Measurements from ENCODE around the gene SLC6A4.

SLC6A4 gene

DNA sequence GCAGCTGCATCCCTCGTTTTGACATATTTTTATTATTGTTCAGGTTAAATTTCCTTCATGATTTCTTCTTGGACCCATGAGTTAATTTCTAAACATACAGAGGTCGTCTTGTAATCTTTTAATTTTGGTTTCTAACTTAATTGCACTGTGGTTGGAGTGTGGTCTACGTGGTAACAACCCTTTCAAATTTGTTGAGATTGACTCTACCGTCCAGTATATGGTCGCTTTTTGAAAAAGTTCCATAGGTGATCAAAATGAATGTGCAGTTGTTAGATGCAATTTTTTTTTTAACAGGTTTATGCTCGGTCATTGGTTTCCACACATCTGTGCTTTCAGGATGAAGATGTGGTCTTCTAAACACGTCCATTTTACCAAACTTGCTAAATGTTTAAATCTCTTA, 11.0 kb upstream of the SLC6A4 start:
- H3K27ac Mint-ChIP-seq = no peak overlapping the region
- no peaks in the 10 kb centered on the region for H3K9me3 Mint-ChIP-seq
- H3K27me3 Mint-ChIP-seq = peaks cover under 1% of the 10 kb centered on the region
- no peak for ATAC-seq
- H3K4me1 Mint-ChIP-seq = no peaks in the 10 kb centered on the region
- H3K4me3 Mint-ChIP-seq = no peak overlapping the region
- H3K36me3 Mint-ChIP-seq = peaks cover 55% of the 10 kb centered on the region

DNA sequence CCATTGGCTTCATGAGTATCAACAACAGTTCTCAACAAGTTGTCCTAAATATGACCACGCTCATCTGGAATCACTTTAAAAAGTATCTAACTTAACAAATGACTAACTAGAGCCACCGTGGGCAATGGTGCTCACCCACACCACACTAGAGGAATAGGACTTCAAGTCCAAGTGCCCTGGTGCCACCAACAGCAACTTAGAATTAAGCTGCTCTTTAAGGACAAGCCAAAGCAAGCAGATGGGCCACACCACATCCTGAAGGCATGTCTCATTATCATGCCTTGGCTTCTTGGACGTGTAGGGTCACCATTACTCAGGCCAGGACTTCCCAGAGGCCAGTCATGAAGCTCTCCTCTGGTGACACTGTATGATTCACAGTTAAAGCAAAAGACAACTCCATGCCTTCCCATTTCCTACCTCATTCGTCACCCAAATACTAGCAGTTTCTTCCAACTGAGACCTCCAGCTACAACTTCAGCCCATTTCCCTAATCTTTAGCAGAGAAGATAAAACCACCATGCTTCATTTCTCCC, 9.4 kb upstream of the SLC6A4 start:
- H3K27ac Mint-ChIP-seq = no peak overlapping the region
- no peak overlapping the region for H3K4me3 Mint-ChIP-seq
- H3K4me1 Mint-ChIP-seq = no peaks in the 10 kb centered on the region
- no peaks in the 10 kb centered on the region for H3K9me3 Mint-ChIP-seq
- peaks cover 14% of the 10 kb centered on the region for H3K27me3 Mint-ChIP-seq
- no peak for ATAC-seq
- peaks cover 41% of the 10 kb centered on the region for H3K36me3 Mint-ChIP-seq

DNA sequence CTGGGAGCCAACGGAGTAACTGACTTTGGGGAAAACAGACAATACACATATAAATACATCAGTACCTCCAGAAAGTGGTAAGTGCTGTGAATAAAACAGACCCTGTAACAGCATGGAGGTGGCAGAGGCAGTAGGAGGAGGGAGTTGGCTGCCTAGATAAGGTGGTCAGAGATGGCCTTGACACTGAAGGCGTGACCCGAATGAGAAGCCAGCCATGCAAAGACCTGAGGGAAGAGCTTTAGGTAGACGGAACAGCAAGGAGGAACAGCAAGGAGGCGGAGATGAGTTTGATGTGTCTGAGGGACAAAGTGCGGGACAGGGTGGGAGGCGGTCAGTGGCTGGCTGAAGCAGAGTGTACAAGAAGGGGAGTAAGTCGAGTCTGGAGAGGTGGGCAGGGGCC, 8.1 kb upstream of the SLC6A4 start:
- Mint-ChIP-seq H3K27ac (no peak overlapping the region), H3K36me3 (peaks cover 27% of the 10 kb centered on the region), H3K9me3 (no peaks in the 10 kb centered on the region), H3K4me3 (no peak overlapping the region), H3K4me1 (peaks cover 4% of the 10 kb centered on the region), H3K27me3 (peaks cover 28% of the 10 kb centered on the region)
- no peak for ATAC-seq

DNA sequence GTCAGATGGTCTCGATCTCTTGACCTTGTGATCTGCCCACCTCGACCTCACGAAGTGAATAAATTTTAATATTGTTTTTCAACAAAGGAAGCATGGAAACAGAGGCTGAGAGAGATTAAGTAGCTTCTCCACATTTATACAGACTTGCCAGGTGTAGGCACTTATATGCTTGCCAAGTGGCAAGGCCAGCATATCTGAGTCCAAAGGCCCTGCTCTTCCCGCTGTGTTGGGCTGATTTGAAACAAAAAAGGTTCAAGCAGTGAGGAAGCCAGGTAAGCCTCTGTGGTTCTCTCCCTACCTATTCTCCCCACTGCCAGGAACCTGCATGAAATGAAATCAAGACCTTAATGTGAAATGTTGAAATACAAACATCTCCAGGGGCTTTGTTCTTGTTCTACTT, 7.5 kb upstream of the SLC6A4 start:
- peaks cover 10% of the 10 kb centered on the region for H3K4me1 Mint-ChIP-seq
- H3K4me3 Mint-ChIP-seq = no peak overlapping the region
- H3K27me3 Mint-ChIP-seq = peaks cover 33% of the 10 kb centered on the region
- H3K27ac Mint-ChIP-seq = no peak overlapping the region
- peaks cover 22% of the 10 kb centered on the region for H3K36me3 Mint-ChIP-seq
- no peak for ATAC-seq
- H3K9me3 Mint-ChIP-seq = no peaks in the 10 kb centered on the region

DNA sequence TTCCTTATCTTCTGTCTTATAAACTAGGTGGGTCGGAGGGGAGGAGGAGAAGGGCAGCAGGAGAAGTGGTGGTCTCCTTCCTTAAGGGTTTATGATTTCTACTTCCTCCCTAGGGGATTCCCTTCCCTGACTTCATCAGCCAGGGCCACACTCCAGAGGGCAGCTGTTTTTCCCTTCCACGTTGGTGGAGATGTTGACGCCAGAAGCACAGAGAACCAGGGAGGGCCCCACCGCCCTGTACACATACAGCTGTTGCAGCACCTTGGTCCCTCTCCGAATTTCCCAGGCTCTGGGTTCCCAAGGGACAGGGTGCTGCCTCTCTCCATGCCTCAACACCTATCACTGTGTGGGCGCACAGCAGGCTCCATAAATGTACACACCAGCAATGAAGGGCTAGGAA, 5.6 kb upstream of the SLC6A4 start:
- H3K4me3 Mint-ChIP-seq = no peak overlapping the region
- no peak for ATAC-seq
- peaks cover 53% of the 10 kb centered on the region for H3K27me3 Mint-ChIP-seq
- H3K36me3 Mint-ChIP-seq = peaks cover 6% of the 10 kb centered on the region
- no peaks in the 10 kb centered on the region for H3K9me3 Mint-ChIP-seq
- H3K27ac Mint-ChIP-seq = no peak overlapping the region
- peaks cover 28% of the 10 kb centered on the region for H3K4me1 Mint-ChIP-seq

DNA sequence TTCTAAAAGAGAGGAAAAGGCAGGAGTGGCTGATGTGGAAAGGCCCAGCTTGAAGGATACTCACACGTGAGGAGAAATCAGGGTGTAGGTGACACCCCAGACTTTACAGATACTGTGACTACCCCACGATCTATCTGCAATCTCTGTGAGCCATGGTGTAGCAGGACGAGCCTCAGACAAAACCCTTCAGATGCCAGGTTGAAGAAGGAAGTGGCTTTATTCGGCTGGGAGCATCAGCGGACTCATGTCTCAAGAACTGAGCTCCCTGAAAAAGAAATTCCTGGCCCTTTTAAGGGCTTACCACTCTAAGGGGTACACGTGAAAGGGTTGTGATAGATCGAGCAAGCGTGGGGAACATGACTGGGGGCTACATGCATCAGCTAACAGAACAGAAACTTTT, 4.7 kb upstream of the SLC6A4 start:
- peaks cover 33% of the 10 kb centered on the region for H3K4me1 Mint-ChIP-seq
- no peak overlapping the region for H3K4me3 Mint-ChIP-seq
- no peak overlapping the region for H3K27ac Mint-ChIP-seq
- H3K36me3 Mint-ChIP-seq = peaks cover 6% of the 10 kb centered on the region
- peaks cover 57% of the 10 kb centered on the region for H3K27me3 Mint-ChIP-seq
- no peak for ATAC-seq
- no peaks in the 10 kb centered on the region for H3K9me3 Mint-ChIP-seq

DNA sequence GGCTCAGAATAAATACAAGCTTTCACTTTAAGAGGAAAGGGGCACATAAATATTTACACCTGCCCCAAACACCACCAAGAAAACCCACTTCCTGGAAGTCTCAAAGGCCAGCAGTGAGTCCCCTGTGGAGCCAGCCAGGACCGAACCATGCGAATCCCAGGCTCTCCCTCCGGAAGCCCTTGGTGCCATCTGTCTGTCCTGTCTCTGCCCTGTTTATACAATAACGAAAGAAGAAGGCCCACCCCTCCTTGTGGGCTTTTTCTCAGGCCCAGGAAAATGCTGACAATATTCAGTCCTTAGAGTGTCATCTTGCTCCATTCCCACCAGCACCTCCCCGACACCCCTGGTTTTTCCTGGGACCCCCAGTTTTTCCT, 3.6 kb upstream of the SLC6A4 start:
- H3K27ac Mint-ChIP-seq = no peak overlapping the region
- ATAC-seq = no peak
- peaks cover 68% of the 10 kb centered on the region for H3K27me3 Mint-ChIP-seq
- no peak overlapping the region for H3K4me3 Mint-ChIP-seq
- peaks cover 40% of the 10 kb centered on the region for H3K4me1 Mint-ChIP-seq
- peaks cover 6% of the 10 kb centered on the region for H3K36me3 Mint-ChIP-seq
- H3K9me3 Mint-ChIP-seq = no peaks in the 10 kb centered on the region

DNA sequence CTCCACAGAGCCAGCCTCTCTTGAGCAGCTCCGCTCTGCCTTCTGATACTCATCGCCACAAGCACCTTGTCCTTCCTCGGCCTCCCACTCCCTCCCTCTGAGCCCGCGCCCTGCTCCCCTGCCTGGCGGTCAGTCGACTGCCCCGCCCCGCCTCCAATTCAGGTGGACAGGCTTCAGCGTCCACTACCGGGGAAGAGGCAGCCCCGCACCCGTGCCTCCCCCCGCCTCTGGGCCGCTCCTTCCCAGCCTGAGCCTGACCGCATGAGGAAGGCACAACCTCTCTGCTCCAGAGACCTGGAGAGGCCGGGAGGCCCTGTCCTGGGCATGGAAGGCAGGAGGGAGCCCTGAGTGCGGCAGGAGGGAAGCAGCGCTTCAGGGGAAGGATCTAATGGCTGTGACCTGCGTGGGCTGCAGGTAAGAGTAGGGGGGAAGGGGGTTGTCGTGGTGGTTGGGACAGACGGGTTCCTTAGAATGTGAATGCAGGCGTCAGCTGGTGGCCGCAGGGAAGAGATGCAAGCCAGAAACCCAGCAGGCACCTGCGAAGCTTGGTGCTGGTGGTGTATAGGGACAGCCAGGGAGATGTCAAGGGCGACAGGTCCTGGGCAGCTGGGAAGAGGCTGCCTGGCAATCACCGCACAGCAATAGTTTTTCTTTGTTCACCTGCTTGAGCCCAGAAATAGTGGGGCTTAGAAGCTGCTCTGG, 3.0 kb upstream of the SLC6A4 start:
- Mint-ChIP-seq H3K27ac (no peak overlapping the region), H3K4me3 (no peak overlapping the region), H3K36me3 (peaks cover 3% of the 10 kb centered on the region), H3K9me3 (no peaks in the 10 kb centered on the region), H3K27me3 (peaks cover 73% of the 10 kb centered on the region), H3K4me1 (peaks cover 40% of the 10 kb centered on the region)
- no peak for ATAC-seq

DNA sequence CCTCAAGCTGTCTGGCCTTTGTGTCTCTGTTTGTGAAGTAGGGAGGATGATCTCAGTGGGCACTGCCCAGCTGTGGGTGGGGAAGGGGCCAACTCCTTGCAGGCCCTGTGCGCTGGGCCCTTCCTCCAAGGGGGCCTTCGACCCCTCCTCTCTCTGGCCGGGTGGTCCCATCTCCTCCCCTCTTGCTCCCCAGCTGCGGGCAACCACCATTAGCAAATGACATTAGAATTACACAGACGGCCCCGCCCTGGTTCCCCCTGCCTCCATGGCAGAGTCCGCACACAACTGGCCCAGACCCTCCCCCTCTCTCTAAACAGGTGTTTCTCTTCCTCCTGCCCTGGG, 2.5 kb upstream of the SLC6A4 start:
- no peak overlapping the region for H3K4me3 Mint-ChIP-seq
- peaks cover 40% of the 10 kb centered on the region for H3K4me1 Mint-ChIP-seq
- H3K9me3 Mint-ChIP-seq = no peaks in the 10 kb centered on the region
- peaks cover 79% of the 10 kb centered on the region for H3K27me3 Mint-ChIP-seq
- ATAC-seq = no peak
- no peaks in the 10 kb centered on the region for H3K36me3 Mint-ChIP-seq
- H3K27ac Mint-ChIP-seq = no peak overlapping the region

DNA sequence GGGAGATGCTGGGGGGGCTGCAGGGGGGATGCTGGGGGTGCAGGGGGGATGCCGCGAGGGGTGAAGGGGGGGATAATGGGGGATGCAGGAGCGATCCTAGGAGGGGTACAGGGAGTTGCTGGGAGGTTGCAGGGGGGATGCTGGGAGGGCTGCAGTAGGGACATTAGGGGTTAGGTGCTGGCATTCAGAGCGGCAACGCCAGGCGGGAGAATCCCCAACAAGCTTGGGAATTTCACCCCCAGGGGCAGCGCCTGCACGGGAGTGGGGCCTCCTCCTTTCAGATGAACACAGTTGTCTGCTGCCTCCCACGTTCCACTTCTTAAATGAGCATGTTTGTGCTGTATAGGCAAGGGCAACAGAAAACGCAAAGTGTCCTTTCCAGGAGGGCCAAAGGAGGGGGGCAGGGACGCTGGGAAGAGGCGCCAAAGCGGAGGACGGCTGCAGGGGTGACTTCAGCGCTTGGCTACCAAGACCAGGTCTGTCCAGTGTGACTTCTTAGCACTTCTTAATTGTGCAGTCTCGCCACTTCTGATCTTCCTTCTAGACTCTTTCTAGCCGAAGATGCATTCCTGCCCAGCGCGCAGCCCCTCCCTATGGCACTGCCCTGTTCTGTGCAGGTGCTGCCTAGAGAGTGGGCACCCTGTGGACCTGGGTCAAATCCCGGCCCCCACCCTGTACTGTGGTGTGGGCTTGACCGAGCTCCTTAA, 2.0 kb upstream of the SLC6A4 start:
- no peaks in the 10 kb centered on the region for H3K9me3 Mint-ChIP-seq
- ATAC-seq = no peak
- H3K27me3 Mint-ChIP-seq = peaks cover 84% of the 10 kb centered on the region
- H3K27ac Mint-ChIP-seq = no peak overlapping the region
- H3K4me1 Mint-ChIP-seq = peaks cover 40% of the 10 kb centered on the region
- no peak overlapping the region for H3K4me3 Mint-ChIP-seq
- no peaks in the 10 kb centered on the region for H3K36me3 Mint-ChIP-seq

DNA sequence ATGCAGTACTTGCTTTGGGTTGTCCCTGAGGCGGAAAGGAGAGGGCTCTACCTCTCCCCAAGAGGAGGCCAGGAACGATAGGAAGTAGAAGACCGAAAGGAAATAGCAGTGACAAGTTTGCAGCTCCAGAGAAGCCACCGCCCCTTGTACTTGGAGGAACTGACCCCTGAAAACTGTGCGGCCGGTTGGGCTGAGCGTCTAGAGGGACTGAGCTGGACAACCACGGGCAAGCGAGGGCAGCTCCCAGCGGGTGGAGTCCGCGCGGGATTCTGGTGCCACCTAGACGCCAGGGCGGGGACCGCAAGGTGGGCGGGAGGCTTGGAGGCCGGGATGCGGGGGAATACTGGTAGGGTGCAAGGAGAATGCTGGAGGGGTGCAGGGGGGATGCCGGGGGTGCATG, 1.3 kb upstream of the SLC6A4 start:
- H3K9me3 Mint-ChIP-seq = no peaks in the 10 kb centered on the region
- no peak for ATAC-seq
- H3K27ac Mint-ChIP-seq = no peak overlapping the region
- H3K4me1 Mint-ChIP-seq = peaks cover 40% of the 10 kb centered on the region
- H3K27me3 Mint-ChIP-seq = peaks cover 91% of the 10 kb centered on the region
- H3K4me3 Mint-ChIP-seq = peak overlapping the region; percentile 60
- H3K36me3 Mint-ChIP-seq = no peaks in the 10 kb centered on the region

DNA sequence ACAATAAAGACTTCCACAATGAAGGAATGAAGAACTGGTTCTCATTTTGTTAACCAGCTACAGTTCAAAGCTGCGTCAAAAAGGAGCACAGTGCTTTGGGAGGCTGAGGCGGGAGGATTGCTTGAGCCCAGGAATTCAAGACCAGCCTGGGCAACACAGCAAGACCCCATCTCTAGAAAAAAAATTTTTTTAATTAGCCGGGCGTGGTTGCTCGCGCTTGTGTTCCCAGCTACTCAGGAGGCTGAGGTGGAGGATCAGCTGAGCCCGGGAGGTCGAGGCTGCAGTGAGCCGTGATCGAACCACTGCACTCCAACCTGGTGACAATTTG, 764 bp upstream of the SLC6A4 start:
- Mint-ChIP-seq H3K4me1 (peaks cover 40% of the 10 kb centered on the region), H3K36me3 (no peaks in the 10 kb centered on the region), H3K9me3 (no peaks in the 10 kb centered on the region), H3K27me3 (peaks cover 91% of the 10 kb centered on the region), H3K4me3 (peak overlapping the region; percentile 63), H3K27ac (peak overlapping the region; percentile 52)
- no peak for ATAC-seq

DNA sequence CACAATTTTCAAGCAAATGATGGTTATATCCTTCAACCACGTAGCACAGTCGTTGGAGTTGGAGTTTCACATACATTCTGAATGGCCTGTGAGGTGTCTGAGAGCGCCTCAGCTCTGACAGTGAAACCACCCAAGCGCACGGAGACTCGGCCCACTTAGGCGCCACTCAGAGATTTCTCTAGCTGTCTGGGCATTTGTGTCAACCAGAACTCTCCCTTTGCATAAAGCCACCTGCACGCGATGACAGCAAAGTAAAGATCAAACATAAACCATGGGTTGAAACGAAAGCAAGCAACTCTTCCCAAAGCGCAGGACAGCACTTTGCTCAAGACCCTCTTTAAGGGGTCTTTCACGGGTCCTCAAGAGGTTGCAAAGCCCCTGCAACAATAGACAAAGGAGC, 533 bp downstream of the SLC6A4 start:
- peak overlapping the region; percentile 52 for H3K27ac Mint-ChIP-seq
- peaks cover 46% of the 10 kb centered on the region for H3K4me1 Mint-ChIP-seq
- peak; percentile 76 for ATAC-seq
- H3K27me3 Mint-ChIP-seq = peaks cover 88% of the 10 kb centered on the region
- no peaks in the 10 kb centered on the region for H3K36me3 Mint-ChIP-seq
- no peaks in the 10 kb centered on the region for H3K9me3 Mint-ChIP-seq
- H3K4me3 Mint-ChIP-seq = peak overlapping the region; percentile 52

DNA sequence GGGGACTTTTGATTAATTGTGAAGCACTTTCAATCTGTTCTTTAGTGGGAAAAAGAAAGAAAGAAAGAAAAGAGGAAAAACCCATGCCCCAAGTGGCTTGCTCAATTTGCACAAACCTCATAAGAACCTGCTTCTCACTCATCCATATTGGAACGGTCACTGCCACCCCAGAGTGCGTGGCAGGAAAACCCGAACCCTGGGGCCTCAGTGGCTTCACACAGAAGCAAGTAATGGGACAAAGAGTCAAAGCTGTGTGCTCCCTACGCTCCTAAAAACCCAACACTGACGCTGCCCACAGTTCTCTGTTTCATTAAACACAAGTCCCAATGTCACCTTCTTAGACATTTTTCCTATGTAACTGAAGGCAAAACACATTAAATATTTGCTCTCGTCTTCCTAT, 1.2 kb downstream of the SLC6A4 start:
- H3K9me3 Mint-ChIP-seq = no peaks in the 10 kb centered on the region
- H3K27ac Mint-ChIP-seq = no peak overlapping the region
- no peak for ATAC-seq
- H3K4me3 Mint-ChIP-seq = no peak overlapping the region
- peaks cover 87% of the 10 kb centered on the region for H3K27me3 Mint-ChIP-seq
- no peaks in the 10 kb centered on the region for H3K36me3 Mint-ChIP-seq
- peaks cover 46% of the 10 kb centered on the region for H3K4me1 Mint-ChIP-seq

DNA sequence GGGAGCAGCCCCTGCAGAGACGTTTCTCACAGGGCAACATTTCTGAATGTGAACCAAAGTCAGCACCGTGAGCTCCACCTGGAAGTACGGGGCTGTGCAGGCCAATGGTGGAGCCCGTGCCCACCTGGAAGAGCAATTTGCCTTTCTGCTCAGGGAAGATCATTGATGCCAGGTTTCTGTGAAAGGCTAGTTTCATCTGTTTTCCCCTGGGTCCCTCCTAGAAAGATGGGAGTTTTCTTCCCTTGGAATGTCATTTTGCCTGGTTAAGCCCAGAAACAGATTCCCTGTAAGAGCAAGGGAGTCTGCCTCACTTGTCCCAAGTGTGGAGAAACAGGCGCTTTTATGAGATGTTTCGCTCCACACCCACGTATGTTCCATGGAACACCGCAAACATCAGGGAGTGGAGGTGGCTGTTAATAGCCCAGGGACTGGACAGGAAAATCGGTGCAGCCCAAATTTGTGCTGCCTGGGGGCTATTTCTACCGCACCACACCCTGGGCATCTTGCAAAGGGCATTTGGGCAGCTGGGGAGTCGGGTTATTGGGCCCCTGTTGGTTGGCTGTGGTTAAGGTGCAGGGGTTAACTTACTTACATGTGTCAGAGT, 2.6 kb downstream of the SLC6A4 start:
- H3K9me3 Mint-ChIP-seq = no peaks in the 10 kb centered on the region
- H3K4me3 Mint-ChIP-seq = no peak overlapping the region
- peaks cover 36% of the 10 kb centered on the region for H3K4me1 Mint-ChIP-seq
- H3K27ac Mint-ChIP-seq = no peak overlapping the region
- ATAC-seq = no peak
- H3K36me3 Mint-ChIP-seq = no peaks in the 10 kb centered on the region
- H3K27me3 Mint-ChIP-seq = peaks cover 74% of the 10 kb centered on the region

All from stimulated activated memory B cell treated with anti-CD40 and anti-IgM and Interleukin-4, amounts not matched to agents 10 μg/mL and 1 μg/mL and 100 μg/mL, for 72 hours (primary cell).